H1 (cell line): ENCODE measurements around the gene CNTROB. TPM values are rescaled to one million over a fixed set of nuclear protein-coding genes. Genes with fewer than 3 reads are reported as not detected.
A peak's percentile ranks its signal among the peaks of the same experiment; 100 is the strongest.

Experiments used
- CEBPB ChIP-seq: IDR thresholded peaks from 2 replicates; pipeline ENCODE4 v1.6.1; 2012; ENCODE audit warnings: low read depth, low read length
- CHD2 ChIP-seq: IDR thresholded peaks from 2 replicates; pipeline ENCODE4 v1.6.1; 2012; ENCODE audit warnings: low read length, improper control_type of control experiment
- EGR1 ChIP-seq: IDR thresholded peaks from 2 replicates; pipeline ENCODE4 v1.6.1; 2011; ENCODE audit warnings: low read depth, low read length, borderline replicate concordance
- JUND ChIP-seq: IDR thresholded peaks from 2 replicates; pipeline ENCODE4 v1.6.1; 2011; ENCODE audit warnings: mild to moderate bottlenecking, improper control_type of control experiment, low read length
- KDM1A ChIP-seq: fragments of 200-600, 300-600 bp; sonication (generic); IDR thresholded peaks from 2 replicates; pipeline ENCODE4 v1.7.1; 2016; ENCODE audit warnings: mild to moderate bottlenecking, low read length, borderline replicate concordance
- KDM4A ChIP-seq: IDR thresholded peaks from one replicate; pipeline ENCODE4 v1.7.1; 2012; ENCODE audit warnings: low read depth, mild to moderate bottlenecking, moderate library complexity, low read length, inconsistent platforms; ENCODE audit not compliant: severe bottlenecking
- KDM5A ChIP-seq: fragments of 200-600 bp; IDR thresholded peaks from 2 replicates; pipeline ENCODE4 v1.7.1; 2012; ENCODE audit warnings: mild to moderate bottlenecking, low read length, inconsistent platforms, mixed read lengths
- MAFK ChIP-seq: IDR thresholded peaks from 2 replicates; pipeline ENCODE4 v1.6.1; 2012; ENCODE audit warnings: low read depth, mild to moderate bottlenecking, improper control_type of control experiment, low read length
- NANOG ChIP-seq: IDR thresholded peaks from 2 replicates; pipeline ENCODE4 v1.6.1; 2011; ENCODE audit warnings: low read length, low read depth, mild to moderate bottlenecking, inconsistent platforms; ENCODE audit not compliant: insufficient read depth, poor library complexity, severe bottlenecking
- PHF8 ChIP-seq: fragments of 200-600 bp; sonication (generic); conservative IDR thresholded peaks from 2 replicates; pipeline ENCODE4 v1.7.1; 2012; ENCODE audit warnings: low read depth, mild to moderate bottlenecking, inconsistent platforms, low read length, moderate library complexity
- POLR2A ChIP-seq, 2 experiments: IDR thresholded peaks; 1 replicate in 1 of 2; 2 replicates in 1 of 2; pipeline ENCODE4 v1.6.1; 2011; ENCODE audit warnings: low read depth in 2 of 2, low read length in 2 of 2, mild to moderate bottlenecking in 2 of 2; ENCODE audit errors: control extremely low read depth in 1 of 2
- RFX5 ChIP-seq: IDR thresholded peaks from 2 replicates; pipeline ENCODE4 v1.6.1; 2011; ENCODE audit warnings: low read depth, low read length, improper control_type of control experiment, borderline replicate concordance
- RNF2 ChIP-seq: fragments of 200-900, 300-1000 bp; sonication (generic); IDR thresholded peaks from 2 replicates; pipeline ENCODE4 v1.7.1; 2016; ENCODE audit warnings: borderline replicate concordance, low read depth, mild to moderate bottlenecking, antibody characterized with exemption, low read length; ENCODE audit not compliant: poor library complexity, severe bottlenecking; ENCODE audit errors: missing control alignments
- RXRA ChIP-seq: IDR thresholded peaks from 2 replicates; pipeline ENCODE4 v1.6.1; 2011; ENCODE audit warnings: low read depth, mild to moderate bottlenecking, low read length, moderate library complexity; ENCODE audit not compliant: insufficient read depth
- SAP30 ChIP-seq: fragments of 300-600 bp; sonication (generic); IDR thresholded peaks from 2 replicates; pipeline ENCODE4 v1.7.1; 2012; ENCODE audit warnings: low read length, moderate library complexity, mild to moderate bottlenecking, inconsistent platforms; ENCODE audit not compliant: insufficient read depth, insufficient replicate concordance
- SIRT6 ChIP-seq: IDR thresholded peaks from one replicate; pipeline ENCODE4 v1.7.1; 2012; ENCODE audit warnings: low read length, inconsistent platforms
- SIX5 ChIP-seq: IDR thresholded peaks from 2 replicates; pipeline ENCODE4 v1.6.1; 2011; ENCODE audit warnings: mild to moderate bottlenecking, low read depth, low read length
- SRF ChIP-seq: IDR thresholded peaks from 2 replicates; pipeline ENCODE4 v1.6.1; 2011; ENCODE audit warnings: mild to moderate bottlenecking, low read depth, low read length, moderate library complexity
- TAF7 ChIP-seq: optimal IDR thresholded peaks from 2 replicates; pipeline ENCODE3; 2011; ENCODE audit warnings: low read depth, mild to moderate bottlenecking, inconsistent platforms, low read length, moderate library complexity, borderline replicate concordance
- TBP ChIP-seq: IDR thresholded peaks from 2 replicates; pipeline ENCODE4 v1.6.1; 2011; ENCODE audit warnings: low read depth, low read length, improper control_type of control experiment
- TEAD4 ChIP-seq: IDR thresholded peaks from 2 replicates; pipeline ENCODE4 v1.6.1; 2012; ENCODE audit warnings: low read depth, low read length, inconsistent platforms, mixed read lengths
- polyA plus RNA-seq, 7 experiments: library from polyadenylated mRNA; depleted of rRNA in 3 of 7; stranded (reverse) in 5 of 7; unstranded in 2 of 7; fragments of >200 nt in 5 of 7; fragments of 200-250 nt in 2 of 7; gene quantifications; 1 replicate in 5 of 7; 2 replicates in 1 of 7; 4 replicates in 1 of 7; pipeline versions ENCODE4 v1.2.1 to v1.2.3, GENCODE V29; 2011 to 2013; ENCODE audit warnings: missing spikeins in 2 of 7, mixed read lengths in 2 of 7
- total RNA-seq: library from RNA; stranded (reverse); fragmentation: NEBNext Ultra II Directional; extraction: Animal tissue kit (Norgen Biotek cat#: 25700); gene quantifications from 2 replicates; pipeline ENCODE4 v1.2.1, GENCODE V29; 2021
- TF ChIP-seq, protein P1 (sequence below), 3 experiments: IDR thresholded peaks; 1 replicate in 2 of 3; 2 replicates in 1 of 3; pipeline versions ENCODE4 v1.5.1 to v1.6.1; 2011; ENCODE audit warnings: low read length in 3 of 3, mild to moderate bottlenecking in 3 of 3, inconsistent platforms in 2 of 3, low read depth in 1 of 3, moderate library complexity in 1 of 3; ENCODE audit not compliant: insufficient read depth in 1 of 3; ENCODE audit errors: control extremely low read depth in 1 of 3

Gene CNTROB
- total and polyA plus RNA-seq, 2 of the 8 experiments (the other 6 are each of a cell fraction or from before 2014, with no cell fraction given) = 20.5 to 31.9 TPM

DNA sequence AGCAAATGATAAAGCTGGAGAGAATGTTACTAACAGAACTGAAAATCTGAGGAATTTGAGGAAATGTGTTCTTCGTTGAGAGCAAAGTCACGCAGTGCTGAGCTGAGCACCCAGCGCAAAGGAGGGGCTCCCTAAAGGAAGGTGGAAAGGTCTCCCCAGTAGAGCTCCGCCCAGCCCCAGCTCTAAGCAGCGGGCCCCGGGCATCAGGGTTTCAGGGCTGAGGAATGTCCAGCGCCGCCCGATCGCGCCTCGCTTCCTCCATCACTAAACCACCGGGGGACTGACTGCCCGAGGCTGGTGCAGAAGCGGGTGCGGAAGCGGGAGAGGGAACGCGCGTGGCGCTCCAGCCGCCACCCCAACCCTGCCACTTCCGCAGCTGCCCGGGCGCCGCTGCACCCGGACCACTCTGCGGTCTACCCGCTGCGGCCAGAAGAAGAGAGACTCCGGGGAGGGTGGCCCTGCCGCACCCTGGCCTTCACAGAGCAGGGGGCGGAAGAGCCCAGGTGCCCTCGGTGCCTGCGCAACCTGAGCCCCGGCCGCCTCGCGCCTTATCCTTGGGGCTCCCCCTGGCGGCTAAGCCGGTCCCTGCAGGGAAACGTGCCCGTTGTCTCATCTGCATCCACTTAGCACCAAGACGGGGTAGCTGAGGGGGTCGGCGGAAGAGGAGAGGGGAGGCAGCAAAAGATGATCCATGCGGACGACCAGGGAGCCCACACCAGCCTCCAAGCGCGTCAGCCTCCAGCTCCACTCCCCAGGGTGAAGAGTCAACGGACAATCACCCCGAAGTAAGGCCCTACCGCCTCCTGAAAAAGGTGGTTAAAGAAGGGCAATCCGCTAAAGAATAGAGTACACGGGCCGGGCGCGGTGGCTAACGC lies 58.0 kb downstream of the CNTROB start (continued):
- TF ChIP-seq KDM1A = no peak
- TF ChIP-seq RFX5 = no peak
- no peak for TF ChIP-seq CEBPB
- no peak for TF ChIP-seq JUND
- TF ChIP-seq NANOG = no peak
- TF ChIP-seq RXRA = no peak
- no peak for TF ChIP-seq EGR1
- TF ChIP-seq PHF8 = peak; percentile 60
- no peak for TF ChIP-seq SIRT6
- TF ChIP-seq RNF2 = no peak
- TF ChIP-seq POLR2A (IDR thresholded peaks at IDR 0.05; ENCODE audit: control extremely low read depth in 1 of 2, low read depth in 2 of 2, low read length in 2 of 2) = peak in 1 of 2 experiments; percentile 32; a peak in 1 of 3 replicates
- no peak for TF ChIP-seq MAFK
- TF ChIP-seq CHD2 = no peak
- TF ChIP-seq, protein P1, sequence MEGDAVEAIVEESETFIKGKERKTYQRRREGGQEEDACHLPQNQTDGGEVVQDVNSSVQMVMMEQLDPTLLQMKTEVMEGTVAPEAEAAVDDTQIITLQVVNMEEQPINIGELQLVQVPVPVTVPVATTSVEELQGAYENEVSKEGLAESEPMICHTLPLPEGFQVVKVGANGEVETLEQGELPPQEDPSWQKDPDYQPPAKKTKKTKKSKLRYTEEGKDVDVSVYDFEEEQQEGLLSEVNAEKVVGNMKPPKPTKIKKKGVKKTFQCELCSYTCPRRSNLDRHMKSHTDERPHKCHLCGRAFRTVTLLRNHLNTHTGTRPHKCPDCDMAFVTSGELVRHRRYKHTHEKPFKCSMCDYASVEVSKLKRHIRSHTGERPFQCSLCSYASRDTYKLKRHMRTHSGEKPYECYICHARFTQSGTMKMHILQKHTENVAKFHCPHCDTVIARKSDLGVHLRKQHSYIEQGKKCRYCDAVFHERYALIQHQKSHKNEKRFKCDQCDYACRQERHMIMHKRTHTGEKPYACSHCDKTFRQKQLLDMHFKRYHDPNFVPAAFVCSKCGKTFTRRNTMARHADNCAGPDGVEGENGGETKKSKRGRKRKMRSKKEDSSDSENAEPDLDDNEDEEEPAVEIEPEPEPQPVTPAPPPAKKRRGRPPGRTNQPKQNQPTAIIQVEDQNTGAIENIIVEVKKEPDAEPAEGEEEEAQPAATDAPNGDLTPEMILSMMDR (IDR thresholded peaks at IDR 0.05; ENCODE audit: control extremely low read depth in 1 of 3, insufficient read depth in 1 of 3, low read depth in 1 of 3, low read length in 3 of 3) = peak; percentile 93 to 97 (median 97)
- TF ChIP-seq SIX5 = no peak
- TF ChIP-seq TBP = peak; percentile 47; the same call in 1 of the 2 replicates
- peak; percentile 97 for TF ChIP-seq KDM4A
- TF ChIP-seq KDM5A = no peak
- no peak for TF ChIP-seq TEAD4
- TF ChIP-seq SRF = no peak
- TF ChIP-seq SAP30 = no peak
- no peak for TF ChIP-seq TAF7
